CD4-positive, alpha-beta T cell (primary cell): Measurements from ENCODE around the gene RADIL. TPM values are rescaled to one million over a fixed set of nuclear protein-coding genes. Genes with fewer than 3 reads are reported as not detected.

ENCODE experiments used
- ATAC-seq: fragments of 200-7000 bp; cut with Tn5 transposase; one replicate; pipeline ENCODE4 v1.10.0; 2022; ENCODE audit warnings: mild to moderate bottlenecking; ENCODE audit not compliant: poor library complexity
- CTCF ChIA-PET: fragments of 350-600 bp; sonication (Branson Sonifier 250); formaldehyde crosslinking; loops from one replicate; lab custom pipeline; 2021; ENCODE audit warnings: antibody characterized with exemption, inconsistent platforms; lab: Charles Lee
- POLR2A ChIA-PET: fragments of 350-600 bp; sonication (Branson Sonifier 250); formaldehyde crosslinking; loops from one replicate; lab custom pipeline; 2021; ENCODE audit warnings: antibody characterized with exemption, inconsistent platforms; lab: Charles Lee
- DNase-seq, 14 experiments: peaks; one replicate each; pipeline ENCODE4 v3.0.0-alpha.2; 2013 to 2020; ENCODE audit warnings: mixed read lengths in 2 of 14
- H3K27ac ChIP-seq, 2 donors: one replicate each; pipeline versions ENCODE4 v1.5.1 to v1.7.0; 2013; ENCODE audit warnings: low read length in 2 of 2, low read depth in 1 of 2, mild to moderate bottlenecking in 1 of 2
- H3K27me3 ChIP-seq, 2 experiments: 1 replicate in 1 of 2; 2 replicates in 1 of 2; pipeline versions ENCODE4 v1.6.1 to v1.7.0; 2013; ENCODE audit warnings: low read length in 2 of 2, control low read depth in 1 of 2, mild to moderate bottlenecking in 1 of 2, moderate library complexity in 1 of 2; ENCODE audit not compliant: insufficient read depth in 2 of 2, control insufficient read depth in 1 of 2
- H3K36me3 ChIP-seq: one replicate; pipeline ENCODE4 v1.6.1; 2013; ENCODE audit warnings: low read length, control low read depth; ENCODE audit not compliant: insufficient read depth
- H3K4me1 ChIP-seq: one replicate; pipeline ENCODE4 v1.6.1; 2013; ENCODE audit warnings: low read length, control low read depth; ENCODE audit not compliant: insufficient read depth
- H3K4me3 ChIP-seq: one replicate; pipeline ENCODE4 v1.5.1; 2013; ENCODE audit warnings: mild to moderate bottlenecking, low read length, moderate library complexity
- H3K9me3 ChIP-seq, 2 experiments: 1 replicate in 1 of 2; 2 replicates in 1 of 2; pipeline versions ENCODE4 v1.6.1 to v1.7.0; 2013; ENCODE audit warnings: low read length in 2 of 2, mild to moderate bottlenecking in 2 of 2, control low read depth in 1 of 2, moderate library complexity in 1 of 2; ENCODE audit not compliant: control insufficient read depth in 1 of 2, insufficient read depth in 1 of 2
- H3K27ac Mint-ChIP-seq: one replicate; pipeline ENCODE4 v1.8.0; 2020; ENCODE audit warnings: mixed read lengths
- H3K27me3 Mint-ChIP-seq: one replicate; pipeline ENCODE4 v1.8.0; 2021; ENCODE audit warnings: mixed read lengths
- H3K36me3 Mint-ChIP-seq: one replicate; pipeline ENCODE4 v1.8.0; 2021; ENCODE audit warnings: low read depth, mixed read lengths
- H3K4me1 Mint-ChIP-seq: one replicate; pipeline ENCODE4 v1.8.0; 2021; ENCODE audit warnings: low read depth, mixed read lengths
- H3K4me3 Mint-ChIP-seq: one replicate; pipeline ENCODE4 v1.8.0; 2020; ENCODE audit warnings: mild to moderate bottlenecking, mixed read lengths
- H3K9me3 Mint-ChIP-seq: one replicate; pipeline ENCODE4 v1.8.0; 2020; ENCODE audit warnings: mixed read lengths
- CTCF ChIP-seq: fragments of 200-600 bp; IDR thresholded peaks from one replicate; pipeline ENCODE4 v1.8.0; 2022; ENCODE audit warnings: antibody characterized with exemption, mild to moderate bottlenecking
- intact Hi-C, 2 experiments: fragments of 100-400 bp; cut with DNase I in 1 of 2; cut with micrococcal nuclease in 1 of 2; formaldehyde crosslinking; loops; one replicate each; pipeline versions ENCODE4 v1.15.1 to v1.9.0; 2023 to 2025; cut with DNase I, micrococcal nuclease
- total RNA-seq, 174 experiments: library from RNA in 2 of 174; stranded (reverse) in 2 of 174; gene quantifications; one replicate each; pipeline ENCODE4 v1.2.3 and lab custom pipeline; 2021 to 2026

Gene RADIL
- total RNA-seq, 2 experiments from 2014 or later, result not detected

- H3K4me1 ChIP-seq, result peaks cover 4% of the 10 kb centered on the region
- ChIA-PET CTCF (interaction anchor here (0.7 kb wide), 1 partner anchor 257 kb away, joined by 3 read pairs; no protein-coding TSS in a partner anchor), POLR2A (no interaction called here)
- H3K4me3 ChIP-seq, result no peak overlapping the region
- H3K4me1 Mint-ChIP-seq, result peaks cover 5% of the 10 kb centered on the region
- H3K27me3 Mint-ChIP-seq, result peaks cover 3% of the 10 kb centered on the region
- peaks cover 0 to 3% of the 10 kb centered on the region in 2 experiments for H3K9me3 ChIP-seq
- H3K27ac Mint-ChIP-seq, result no peak overlapping the region
- H3K36me3 ChIP-seq, result no peaks in the 10 kb centered on the region
- TF ChIP-seq CTCF, result peak; percentile 71
- no peaks in the 10 kb centered on the region for H3K36me3 Mint-ChIP-seq
- no peaks in the 10 kb centered on the region for H3K9me3 Mint-ChIP-seq
- intact Hi-C loops, result loop anchor here (1.0 to 2.0 kb wide), 3 partner anchors 255 to 344 kb away; no protein-coding TSS in a partner anchor
- no peaks in the 10 kb centered on the region for H3K27me3 ChIP-seq
- no peak overlapping the region for H3K27ac ChIP-seq
- no peak overlapping the region for H3K4me3 Mint-ChIP-seq
- peak; percentile 89 for ATAC-seq
- DNase-seq, result peak; percentile 18 to 77 (median 42)
These were observed 53.3 kb downstream of the RADIL start for GRCh38 chr7:4830176-4830575.

- H3K4me3 Mint-ChIP-seq, result no peak overlapping the region
- ATAC-seq, result no peak
- intact Hi-C loops, result no loop called here
These were observed 54.7 kb downstream of the RADIL start for GRCh38 chr7:4828720-4829383.

GRCh38 chr7:4825081-4825480 is 58.4 kb downstream of the RADIL start:
- CTCF ChIA-PET, result no interaction called here

More at GRCh38 chr7:4828720-4829383, 54.7 kb downstream of the RADIL start:
- Histone ChIP-seq H3K27ac (no peak overlapping the region), H3K4me3 (no peak overlapping the region), H3K4me1 (peaks cover 4% of the 10 kb centered on the region), H3K27me3 (peaks cover 0 to 5% of the 10 kb centered on the region in 2 experiments), H3K9me3 (no peaks in the 10 kb centered on the region), H3K36me3 (no peaks in the 10 kb centered on the region)
- ChIA-PET POLR2A (no interaction called here), CTCF (no interaction called here)
- Mint-ChIP-seq H3K36me3 (no peaks in the 10 kb centered on the region), H3K4me1 (peaks cover 5% of the 10 kb centered on the region), H3K27me3 (peaks cover 3% of the 10 kb centered on the region), H3K27ac (no peak overlapping the region), H3K9me3 (no peaks in the 10 kb centered on the region)
- no peak for DNase-seq
- no peak for TF ChIP-seq CTCF

More at GRCh38 chr7:4825081-4825480, 58.4 kb downstream of the RADIL start:
- no peak overlapping the region for H3K27ac Mint-ChIP-seq
- peaks cover 7% of the 10 kb centered on the region for H3K27me3 Mint-ChIP-seq
- DNase-seq (no peak), ATAC-seq (no peak)
- no peaks in the 10 kb centered on the region for H3K9me3 Mint-ChIP-seq
- Histone ChIP-seq H3K4me3 (no peak overlapping the region), H3K4me1 (peaks cover under 1% of the 10 kb centered on the region), H3K27ac (no peak overlapping the region), H3K9me3 (peaks cover 0 to 4% of the 10 kb centered on the region in 2 experiments), H3K27me3 (peaks cover under 1 to 5% of the 10 kb centered on the region in 2 experiments), H3K36me3 (no peaks in the 10 kb centered on the region)
- POLR2A ChIA-PET, result no interaction called here
- TF ChIP-seq CTCF, result no peak
- no peaks in the 10 kb centered on the region for H3K36me3 Mint-ChIP-seq
- peaks cover 2% of the 10 kb centered on the region for H3K4me1 Mint-ChIP-seq
- H3K4me3 Mint-ChIP-seq, result no peak overlapping the region
- intact Hi-C loops, result no loop called here
